Subcutaneous adipose tissue (tissue), 4 donors: ENCODE results near the gene KDM2B. TPM values are rescaled to one million over a fixed set of nuclear protein-coding genes. Genes with fewer than 3 reads are reported as not detected.

Experiments
- total RNA-seq, 4 donors: library from RNA; depleted of rRNA; stranded (reverse); fragments of >200 nt; gene quantifications; one replicate each; pipeline ENCODE4 v1.1.0, GENCODE V29; 2016
- TF ChIP-seq, protein P1 (sequence below): fragments of 450-650 bp; IDR thresholded peaks from one replicate; pipeline ENCODE4 v1.5.1; 2016; ENCODE audit warnings: low read depth, mild to moderate bottlenecking, control low read depth, antibody characterized with exemption, moderate library complexity

Gene KDM2B
- total RNA-seq, 4 donors from 2014 or later: 13.9 to 22.6 (median 16.2) TPM

DNA sequence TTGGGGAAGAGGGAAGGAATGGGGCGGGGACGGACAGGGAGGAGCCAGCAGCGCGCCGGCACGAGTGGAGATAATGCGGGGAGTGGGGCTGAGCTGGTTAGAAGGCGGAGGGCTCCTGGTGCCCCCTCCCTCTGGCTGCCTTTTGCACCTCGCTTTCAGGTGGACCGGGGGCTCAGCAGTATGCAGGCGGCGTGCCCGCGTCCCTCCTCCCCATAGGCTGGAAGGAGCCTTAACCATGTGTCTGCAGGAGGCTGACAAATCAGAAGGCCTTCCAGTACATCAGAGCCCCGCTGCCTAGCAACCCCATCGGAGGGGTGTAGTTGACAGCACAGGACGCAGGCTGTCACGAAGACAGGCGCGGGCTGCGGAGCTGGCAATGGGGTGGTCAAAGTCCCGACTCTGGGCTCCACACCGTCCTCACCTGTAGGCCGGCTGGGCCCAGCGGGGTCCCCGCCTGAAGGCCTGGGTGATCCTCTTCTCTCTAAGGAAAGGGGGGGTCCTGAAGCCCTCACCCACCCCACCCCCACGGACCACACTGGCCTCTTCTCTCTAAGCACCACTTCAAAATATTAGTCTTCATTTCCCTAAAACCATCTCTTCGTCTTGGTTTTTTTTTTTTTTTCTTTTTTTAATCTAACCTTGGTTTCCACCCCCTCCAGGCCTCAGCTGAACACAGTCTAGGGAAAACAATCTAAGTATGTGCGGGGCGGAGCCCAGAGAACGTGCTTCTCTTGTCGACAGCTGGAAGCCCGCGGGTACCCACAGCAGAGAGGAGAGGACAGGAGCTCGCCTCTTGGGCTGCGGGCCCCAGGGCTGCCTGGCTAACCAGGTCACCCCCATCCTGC is 44.5 kb downstream of the KDM2B start:
- TF ChIP-seq, protein P1, sequence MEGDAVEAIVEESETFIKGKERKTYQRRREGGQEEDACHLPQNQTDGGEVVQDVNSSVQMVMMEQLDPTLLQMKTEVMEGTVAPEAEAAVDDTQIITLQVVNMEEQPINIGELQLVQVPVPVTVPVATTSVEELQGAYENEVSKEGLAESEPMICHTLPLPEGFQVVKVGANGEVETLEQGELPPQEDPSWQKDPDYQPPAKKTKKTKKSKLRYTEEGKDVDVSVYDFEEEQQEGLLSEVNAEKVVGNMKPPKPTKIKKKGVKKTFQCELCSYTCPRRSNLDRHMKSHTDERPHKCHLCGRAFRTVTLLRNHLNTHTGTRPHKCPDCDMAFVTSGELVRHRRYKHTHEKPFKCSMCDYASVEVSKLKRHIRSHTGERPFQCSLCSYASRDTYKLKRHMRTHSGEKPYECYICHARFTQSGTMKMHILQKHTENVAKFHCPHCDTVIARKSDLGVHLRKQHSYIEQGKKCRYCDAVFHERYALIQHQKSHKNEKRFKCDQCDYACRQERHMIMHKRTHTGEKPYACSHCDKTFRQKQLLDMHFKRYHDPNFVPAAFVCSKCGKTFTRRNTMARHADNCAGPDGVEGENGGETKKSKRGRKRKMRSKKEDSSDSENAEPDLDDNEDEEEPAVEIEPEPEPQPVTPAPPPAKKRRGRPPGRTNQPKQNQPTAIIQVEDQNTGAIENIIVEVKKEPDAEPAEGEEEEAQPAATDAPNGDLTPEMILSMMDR: no peak

DNA sequence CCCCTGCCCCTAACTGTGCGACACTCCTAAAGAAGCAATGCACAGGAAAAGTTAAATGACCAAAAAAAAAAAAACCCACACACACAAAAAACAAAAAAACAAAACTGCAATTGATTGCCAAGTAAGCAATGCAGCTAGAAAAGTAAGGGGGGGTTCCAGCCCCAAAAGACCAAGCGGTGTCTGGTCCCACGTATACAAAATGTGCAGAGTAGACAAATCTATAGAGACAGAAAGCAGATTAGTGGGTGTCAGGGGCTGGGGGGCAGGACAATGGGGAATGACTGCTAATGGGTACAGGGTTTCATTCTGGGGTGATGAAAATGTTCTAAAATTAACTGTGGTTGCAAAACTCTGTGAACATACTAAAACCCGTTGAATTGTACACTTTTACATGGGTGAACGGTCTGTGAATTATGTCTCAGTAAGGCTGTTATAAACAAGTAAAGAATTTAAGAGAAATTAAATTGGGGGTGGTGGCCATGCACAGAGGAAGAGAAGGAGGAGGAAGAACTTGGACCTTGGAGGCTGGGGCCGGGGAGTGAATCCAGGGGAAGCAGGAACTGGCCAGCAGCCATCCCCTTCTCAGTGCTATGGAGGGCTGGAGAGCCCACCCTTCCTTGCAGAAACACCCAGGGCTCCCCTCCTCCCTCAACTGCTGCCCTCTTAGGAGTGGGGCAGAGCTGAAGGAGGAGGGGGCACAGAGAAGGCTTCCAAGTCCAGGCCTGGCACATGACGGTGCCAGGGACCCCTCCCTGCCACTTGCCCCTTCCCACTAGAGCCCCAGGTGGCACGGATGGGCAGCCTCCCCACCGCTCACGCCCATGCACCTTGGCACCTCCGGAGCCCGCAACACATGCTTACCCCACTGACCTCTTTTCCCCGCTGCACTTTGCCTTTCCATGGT is 45.4 kb downstream of the KDM2B start:
- TF ChIP-seq, protein P1: no peak

DNA sequence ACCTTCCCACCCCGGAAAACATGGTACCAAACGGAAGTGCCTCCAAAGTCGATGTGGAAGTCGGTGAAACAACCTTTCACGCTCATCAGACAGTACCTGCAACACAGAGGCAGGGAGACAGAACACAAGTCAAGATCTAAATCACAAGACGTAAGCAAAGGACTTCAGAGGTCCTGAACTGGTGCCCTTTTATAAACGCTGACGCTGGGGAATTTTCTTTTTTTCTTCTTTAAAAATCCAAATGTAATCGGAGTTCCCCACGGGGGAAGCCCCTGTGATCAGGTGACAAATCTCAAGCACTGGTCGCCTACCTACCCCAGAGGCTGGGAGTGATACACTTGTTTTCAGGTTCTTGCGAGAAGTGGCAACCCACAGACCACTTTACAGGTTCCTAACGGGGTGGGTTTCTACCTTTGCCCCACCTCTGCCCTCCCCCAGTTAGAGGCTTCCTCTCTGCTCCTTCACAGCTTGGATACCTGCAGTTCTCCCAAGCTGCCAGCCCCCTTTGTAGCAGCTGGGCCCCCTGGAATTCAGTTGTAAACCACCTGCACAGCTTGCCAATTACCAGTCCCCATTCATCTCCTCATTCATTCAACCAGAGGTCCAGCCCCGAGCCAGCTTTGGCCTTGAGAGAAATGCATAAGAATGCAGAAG is 46.2 kb downstream of the KDM2B start:
- TF ChIP-seq, protein P1: no peak

DNA sequence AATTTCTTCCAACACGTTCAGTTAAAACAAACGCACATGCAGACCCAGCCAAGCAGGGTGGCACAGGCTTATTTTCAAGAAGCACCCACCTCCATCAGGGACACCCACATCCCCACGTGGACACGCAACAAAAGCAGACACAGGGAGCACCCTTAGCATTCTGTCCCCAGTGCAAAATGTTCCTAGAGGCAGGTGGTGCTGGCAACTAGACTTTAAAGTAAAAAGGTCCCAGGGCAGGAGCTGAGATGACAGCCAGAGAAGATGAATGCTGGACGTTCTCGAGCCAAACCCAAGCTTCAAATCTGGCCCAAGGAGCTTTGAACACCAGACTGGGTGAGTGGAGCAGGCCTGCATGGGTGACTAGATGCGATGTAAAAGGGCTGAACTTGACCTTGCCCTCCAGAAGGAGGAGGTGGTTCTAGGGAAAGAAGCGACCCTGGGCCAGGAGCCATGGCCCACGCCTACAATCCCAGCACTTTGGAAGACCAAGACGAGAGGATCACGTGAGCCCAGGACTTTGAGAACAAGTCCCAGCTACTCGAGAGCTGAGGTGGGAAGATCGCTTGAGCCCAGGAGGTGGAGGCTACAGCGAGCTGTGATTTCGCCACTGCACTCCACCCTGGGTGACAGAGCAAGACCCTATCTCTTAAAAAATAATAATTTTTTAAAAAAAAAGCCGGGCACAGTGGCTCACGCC is 47.3 kb downstream of the KDM2B start:
- TF ChIP-seq, protein P1: no peak

DNA sequence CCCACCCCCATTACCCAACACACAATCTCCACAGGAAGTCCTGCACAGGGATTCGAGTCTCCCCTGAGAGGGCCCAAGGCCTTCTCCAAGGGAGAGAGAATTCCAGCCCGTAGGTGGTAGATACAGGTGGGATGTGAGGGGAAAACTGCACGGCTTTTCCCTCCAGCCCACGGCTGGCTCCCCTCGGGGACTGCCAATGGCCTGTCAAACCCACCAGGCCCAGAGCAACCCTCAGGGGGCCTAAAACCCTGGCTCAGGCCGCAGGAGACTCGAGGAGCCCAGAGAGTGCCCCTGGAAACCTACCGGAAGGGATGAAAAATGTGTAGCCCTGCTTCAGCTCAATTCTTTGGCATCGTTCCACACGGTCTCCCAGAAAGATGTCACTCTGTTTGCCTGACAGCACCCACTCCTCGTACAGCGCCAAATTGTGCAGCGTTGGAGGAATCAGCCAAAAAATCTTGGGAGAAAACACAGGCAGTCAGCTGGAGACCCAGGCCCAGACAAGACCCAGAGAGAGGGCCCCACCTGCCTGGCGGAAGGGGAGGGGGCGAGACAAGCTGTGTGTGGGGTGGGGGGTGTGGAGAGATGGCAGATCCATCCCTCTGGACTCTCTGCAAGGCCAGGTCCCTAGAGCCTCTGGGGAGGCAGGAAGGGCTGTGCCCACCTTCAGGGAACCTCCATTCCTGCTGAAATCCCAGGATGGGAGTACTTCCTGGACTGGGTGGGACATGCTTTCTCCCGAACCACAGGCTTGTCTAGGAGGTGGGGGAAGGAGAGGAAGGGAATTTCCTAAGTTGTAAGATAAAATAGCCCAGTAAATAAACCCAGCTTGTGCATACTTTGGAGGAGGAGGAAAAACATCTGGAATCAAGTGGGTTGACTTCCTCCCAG is 48.1 kb downstream of the KDM2B start:
- TF ChIP-seq, protein P1: no peak

DNA sequence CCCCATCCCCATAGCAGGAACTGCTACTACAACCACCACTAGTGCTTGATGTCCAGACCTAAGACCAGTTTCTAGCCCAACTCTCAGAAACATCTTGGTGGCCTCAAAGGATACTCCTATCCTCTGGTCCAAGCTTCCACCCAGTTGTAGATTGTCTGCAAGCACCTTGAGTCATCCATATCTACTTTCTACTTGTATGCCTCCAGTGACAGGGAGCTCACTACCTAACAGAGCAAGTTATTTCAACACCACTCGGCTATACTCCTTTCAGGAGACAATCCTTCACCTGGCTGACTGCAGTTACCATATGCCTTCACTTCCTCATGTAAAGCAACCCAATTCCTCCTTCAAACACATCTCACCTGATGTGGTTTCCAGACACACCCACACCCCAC is 49.5 kb downstream of the KDM2B start:
- TF ChIP-seq, protein P1: no peak
